Cardiac fibroblast (primary cell): ENCODE measurements around the gene PCAT7.

Source experiments
- DNase-seq, 2 donors: peaks; one replicate each; pipeline versions ENCODE4 v3.0.0 to v3.0.0-alpha.2; 2010; ENCODE audit warnings: low read depth in 2 of 2
- H3K4me3 ChIP-seq, 2 donors: replicated peaks in 1 of 2; 1 replicate in 1 of 2; 2 replicates in 1 of 2; pipeline ENCODE4 v1.5.1; 2011; ENCODE audit warnings: low read depth in 2 of 2, low read length in 2 of 2, mild to moderate bottlenecking in 2 of 2, moderate library complexity in 1 of 2
- CTCF ChIP-seq: IDR thresholded peaks from one replicate; pipeline ENCODE4 v1.5.1; 2011; ENCODE audit warnings: low read depth, mild to moderate bottlenecking, low read length, inconsistent platforms

Gene PCAT7

GRCh38 chr9:94600258-94600657 lies 45.4 kb downstream of the PCAT7 start:
- H3K4me3 ChIP-seq, result no peak overlapping the region
- no peak for DNase-seq
- TF ChIP-seq CTCF, result no peak

- no peak overlapping the region for H3K4me3 ChIP-seq
- no peak for TF ChIP-seq CTCF
- no peak for DNase-seq
Measured at GRCh38 chr9:94600715-94601114, 45.8 kb downstream of the PCAT7 start.

- H3K4me3 ChIP-seq, result no peak overlapping the region
- no peak for DNase-seq
- TF ChIP-seq CTCF, result no peak
Measured at GRCh38 chr9:94602666-94603065, 47.8 kb downstream of the PCAT7 start.

- TF ChIP-seq CTCF, result peak; percentile 70
- DNase-seq, result peak; percentile 73 to 84
- H3K4me3 ChIP-seq, result no peak overlapping the region
Measured at GRCh38 chr9:94603259-94604160, 48.6 kb downstream of the PCAT7 start.

- no peak for DNase-seq
- TF ChIP-seq CTCF, result no peak
Measured at GRCh38 chr9:94606646-94607422, 52.0 kb downstream of the PCAT7 start.

GRCh38 chr9:94607423-94607691 lies 52.5 kb downstream of the PCAT7 start:
- H3K4me3 ChIP-seq, result no peak overlapping the region
- no peak for TF ChIP-seq CTCF
- no peak for DNase-seq

More at GRCh38 chr9:94606646-94607422, 52.0 kb downstream of the PCAT7 start:
- no peak overlapping the region for H3K4me3 ChIP-seq
